SKM-1 treated with dmso at 0.1 percent for 144 hours (cell line): ENCODE data around the gene PTPRK.

Experiments
- DNase-seq: peaks from one replicate; lab custom pipeline; 2025; ENCODE audit not compliant: unreplicated experiment; lab: John Stamatoyannopoulos, UW

PTPRK gene

GRCh38 chr6:128099571-128100197 is 420.7 kb downstream of the PTPRK start:
- DNase-seq = no peak

- no peak for DNase-seq
These were observed 422.3 kb downstream of the PTPRK start for GRCh38 chr6:128098000-128098581.

GRCh38 chr6:128097009-128097408 is 423.4 kb downstream of the PTPRK start:
- DNase-seq = no peak

DNA sequence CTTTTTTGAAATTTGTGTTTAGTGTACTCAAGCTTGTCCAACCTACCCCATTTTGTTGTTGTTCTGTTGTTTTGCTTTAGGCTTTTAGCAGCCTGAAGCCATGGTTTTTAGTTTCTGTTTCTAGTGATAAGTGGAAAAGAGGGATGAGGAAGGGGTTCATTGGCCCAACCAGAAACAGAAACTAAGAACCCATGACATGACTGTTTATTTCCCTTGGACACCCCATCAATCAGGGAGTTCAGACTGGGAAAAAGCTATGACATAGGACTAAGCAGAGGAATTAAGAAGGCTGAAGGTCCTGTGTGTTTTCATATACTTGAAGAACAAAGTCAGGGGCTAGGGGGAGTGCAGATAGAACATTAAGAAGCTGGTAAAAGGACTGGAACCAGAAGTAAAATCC is 425.0 kb downstream of the PTPRK start:
- DNase-seq = no peak

- no peak for DNase-seq
These were observed 441.4 kb downstream of the PTPRK start for GRCh38 chr6:128079021-128079420.

DNA sequence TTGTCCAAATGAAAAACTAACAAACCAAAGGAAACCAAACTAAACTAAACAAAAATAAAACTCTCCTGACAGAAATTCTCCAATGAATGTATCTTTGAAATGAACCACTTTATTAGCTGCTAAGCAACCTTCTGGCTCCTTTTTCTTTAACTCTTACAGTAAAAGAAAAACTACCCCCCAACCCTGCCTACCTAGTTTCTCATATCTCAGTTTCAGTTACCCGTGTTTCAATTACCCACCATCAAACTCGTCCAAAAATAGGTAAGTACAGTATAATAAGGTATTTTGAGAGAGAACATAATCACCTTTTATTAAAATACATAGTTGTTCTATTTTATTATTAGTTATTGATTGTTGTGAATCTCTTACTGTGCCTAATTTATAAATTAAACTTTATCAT is 442.1 kb downstream of the PTPRK start:
- DNase-seq = no peak

GRCh38 chr6:128076843-128077242 is 443.6 kb downstream of the PTPRK start:
- no peak for DNase-seq

GRCh38 chr6:128074567-128074966 is 445.8 kb downstream of the PTPRK start:
- no peak for DNase-seq

DNA sequence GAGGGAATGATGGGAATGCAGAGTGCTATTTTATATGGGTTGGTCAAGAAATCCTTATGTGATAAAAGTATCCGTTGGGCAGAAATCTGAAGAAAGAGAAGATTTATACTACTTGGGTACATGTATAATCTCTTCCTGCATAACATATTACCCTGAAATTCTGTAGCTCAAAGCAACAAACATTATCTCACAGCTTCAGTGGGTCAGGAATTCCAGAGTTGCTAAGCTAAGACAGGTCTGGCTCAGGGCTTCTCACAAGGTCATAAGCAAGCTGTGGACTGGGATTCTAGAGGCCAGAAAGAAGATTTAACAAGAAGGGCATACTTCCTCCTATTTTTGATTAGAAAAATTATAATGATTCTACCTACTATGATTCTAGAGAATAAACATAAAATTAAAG is 447.0 kb downstream of the PTPRK start:
- no peak for DNase-seq

GRCh38 chr6:128071212-128071611 is 449.2 kb downstream of the PTPRK start:
- no peak for DNase-seq

- no peak for DNase-seq
These were observed 450.0 kb downstream of the PTPRK start for GRCh38 chr6:128070406-128070805.

- DNase-seq = no peak
These were observed 451.2 kb downstream of the PTPRK start for GRCh38 chr6:128069188-128069587.

DNA sequence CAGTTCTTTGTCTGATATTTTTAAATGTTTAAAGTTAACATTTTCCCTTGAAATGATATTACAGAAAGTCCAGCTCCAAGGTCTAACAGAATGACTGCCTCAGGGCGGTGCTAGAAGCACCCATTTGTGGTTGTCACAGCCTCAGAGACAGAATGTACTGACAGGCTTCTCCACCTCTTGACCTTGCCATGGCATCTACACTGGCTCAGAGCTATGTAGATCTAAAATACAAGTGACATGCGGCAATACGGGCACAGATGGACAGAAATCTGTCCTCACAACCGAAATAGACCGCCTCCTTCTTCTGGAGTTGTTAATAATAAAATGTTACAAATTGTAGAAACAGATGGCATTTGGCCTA is 452.3 kb downstream of the PTPRK start:
- DNase-seq = no peak

GRCh38 chr6:128067446-128068118 is 452.8 kb downstream of the PTPRK start:
- DNase-seq = no peak

GRCh38 chr6:128065072-128065471 is 455.3 kb downstream of the PTPRK start:
- DNase-seq = no peak

DNA sequence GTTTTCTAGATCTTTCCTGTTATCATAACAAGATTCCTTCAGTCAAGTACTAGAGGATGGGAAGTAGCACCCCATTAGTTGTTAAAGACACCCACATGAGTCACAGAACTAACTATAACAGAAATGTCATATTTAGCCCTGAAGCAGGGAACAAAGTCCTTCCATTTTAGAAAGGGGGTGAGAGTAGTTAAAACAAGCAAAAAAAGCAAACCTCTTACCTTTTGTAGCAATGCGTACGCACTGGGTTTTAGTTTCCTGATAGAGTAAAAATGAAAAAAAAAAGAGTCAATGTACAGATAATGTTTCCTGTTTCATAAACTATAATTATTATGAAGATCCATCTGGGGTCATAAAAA is 455.9 kb downstream of the PTPRK start:
- DNase-seq = no peak

GRCh38 chr6:128063850-128064539 is 456.4 kb downstream of the PTPRK start:
- no peak for DNase-seq

DNA sequence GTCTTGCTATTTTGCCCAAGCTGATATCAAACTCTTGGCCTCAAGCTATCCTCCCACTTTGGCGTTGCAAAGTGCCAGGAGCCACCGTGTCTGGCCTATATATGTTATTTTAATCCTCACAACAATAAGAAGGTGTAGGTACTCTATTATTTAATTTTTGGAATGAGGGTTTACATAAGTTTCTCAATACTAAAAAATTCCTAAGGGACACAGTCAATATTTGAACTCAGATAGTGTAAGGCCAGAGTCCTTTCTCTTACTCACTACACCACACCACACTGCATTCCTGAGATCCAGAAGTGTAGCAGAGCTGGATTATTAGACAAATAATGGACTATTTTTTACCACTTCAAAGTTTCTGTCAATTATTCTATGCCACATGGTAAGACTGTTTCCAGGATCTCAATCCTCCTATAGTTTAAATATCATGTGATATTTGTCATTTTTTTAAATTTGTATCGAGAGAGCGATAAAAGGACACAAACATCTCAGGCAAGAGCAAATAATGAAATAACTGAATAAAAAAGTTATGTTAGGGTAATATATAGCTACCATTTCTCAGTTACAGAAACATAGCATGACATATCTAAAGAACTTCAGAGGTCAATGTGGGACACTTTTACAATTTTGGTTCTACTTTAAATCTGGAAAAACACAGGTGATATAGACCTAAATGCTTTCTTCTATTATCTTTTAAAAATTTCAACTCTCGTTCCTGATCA is 457.4 kb downstream of the PTPRK start:
- no peak for DNase-seq

DNA sequence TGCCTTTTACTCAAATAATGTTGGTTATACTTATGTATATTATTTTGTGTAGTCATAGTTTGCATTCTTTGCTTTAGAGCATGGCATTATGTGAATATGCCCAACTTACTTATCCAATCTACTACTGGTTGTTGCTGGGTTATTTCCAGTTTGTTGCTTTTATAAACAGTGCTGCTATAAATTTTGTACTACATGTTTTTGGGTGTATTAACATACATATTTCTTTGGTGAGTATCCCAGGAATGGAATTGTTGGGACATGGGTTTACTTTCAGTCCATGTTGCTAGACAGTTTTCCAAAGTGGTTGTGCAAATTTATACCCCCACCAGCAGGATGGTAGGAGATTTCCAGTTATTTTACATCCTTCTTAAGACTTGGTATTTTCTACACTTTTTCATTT is 462.5 kb downstream of the PTPRK start:
- no peak for DNase-seq

- no peak for DNase-seq
These were observed 462.9 kb downstream of the PTPRK start for GRCh38 chr6:128057541-128057940.

GRCh38 chr6:128053109-128053508 is 467.3 kb downstream of the PTPRK start:
- DNase-seq = no peak

DNA sequence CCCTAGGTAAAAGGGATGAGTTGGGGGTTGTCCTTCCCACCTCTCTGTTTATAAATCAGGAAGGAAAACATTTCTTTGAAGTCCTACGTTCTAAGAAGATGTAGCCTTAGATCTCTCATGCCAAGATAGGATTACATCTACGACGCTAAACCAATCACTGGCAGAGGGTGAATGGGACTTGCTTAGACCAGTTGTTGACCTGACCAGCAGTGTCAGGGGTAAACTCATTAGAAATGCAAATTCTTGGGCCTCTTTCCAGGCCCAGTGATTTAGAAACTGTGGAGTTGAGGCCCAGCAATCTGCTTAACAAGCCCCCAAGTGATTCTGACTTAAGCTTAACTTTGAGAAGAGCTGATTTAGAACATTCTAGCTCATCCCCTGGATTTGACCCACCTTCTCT is 472.4 kb downstream of the PTPRK start:
- DNase-seq = no peak
